DMS79 (cell line): ENCODE results near the gene MARCHF3.
"Not testable (repeated sequence)": the region's sequence is repeated elsewhere in the genome, so short reads cannot be mapped to it uniquely, and the experiment has no call there.

Source experiments
- DNase-seq: peaks from one replicate; lab custom pipeline; 2025; lab: John Stamatoyannopoulos, UW

MARCHF3 gene

GRCh38 chr5:126953640-126954039 is 76.7 kb downstream of the MARCHF3 start:
- DNase-seq = no peak

GRCh38 chr5:126949475-126949874 is 80.9 kb downstream of the MARCHF3 start:
- no peak for DNase-seq

- no peak for DNase-seq
Observed at GRCh38 chr5:126948453-126948852, 81.9 kb downstream of the MARCHF3 start.

GRCh38 chr5:126948011-126948355 is 82.4 kb downstream of the MARCHF3 start:
- DNase-seq = no peak

GRCh38 chr5:126947146-126948010 is 83.0 kb downstream of the MARCHF3 start:
- DNase-seq = no peak

GRCh38 chr5:126942908-126943307 is 87.5 kb downstream of the MARCHF3 start:
- DNase-seq = not testable (repeated sequence)

GRCh38 chr5:126941403-126941802 is 89.0 kb downstream of the MARCHF3 start:
- DNase-seq = no peak

GRCh38 chr5:126939887-126940286 is 90.5 kb downstream of the MARCHF3 start:
- DNase-seq = no peak

GRCh38 chr5:126938466-126938865 is 91.9 kb downstream of the MARCHF3 start:
- DNase-seq = no peak

- DNase-seq = no peak
Observed at GRCh38 chr5:126937771-126938170, 92.6 kb downstream of the MARCHF3 start.

GRCh38 chr5:126936775-126937418 is 93.5 kb downstream of the MARCHF3 start:
- DNase-seq = no peak

- DNase-seq = no peak
Observed at GRCh38 chr5:126931963-126932660, 98.2 kb downstream of the MARCHF3 start.

- DNase-seq = no peak
Observed at GRCh38 chr5:126928041-126928440, 102.3 kb downstream of the MARCHF3 start.

GRCh38 chr5:126927429-126927828 is 102.9 kb downstream of the MARCHF3 start:
- DNase-seq = no peak

- no peak for DNase-seq
Observed at GRCh38 chr5:126926187-126926586, 104.2 kb downstream of the MARCHF3 start.

- no peak for DNase-seq
Observed at GRCh38 chr5:126925482-126925881, 104.9 kb downstream of the MARCHF3 start.

- DNase-seq = no peak
Observed at GRCh38 chr5:126924331-126925033, 105.9 kb downstream of the MARCHF3 start.

GRCh38 chr5:126921241-126922091 is 108.9 kb downstream of the MARCHF3 start:
- no peak for DNase-seq

- DNase-seq = no peak
Observed at GRCh38 chr5:126920291-126920690, 110.1 kb downstream of the MARCHF3 start.

- no peak for DNase-seq
Observed at GRCh38 chr5:126919566-126919965, 110.8 kb downstream of the MARCHF3 start.

GRCh38 chr5:126918615-126918957 is 111.8 kb downstream of the MARCHF3 start:
- DNase-seq = no peak
